ENCODE measurements around the gene PARD3B.

The PARD3B gene

GRCh38 chr2:205169464-205169863, 624.2 kb downstream of the PARD3B start:
- no peak for DNase-seq

- no peak for DNase-seq
Measured at GRCh38 chr2:205170399-205170798, 625.1 kb downstream of the PARD3B start.

- no peak for DNase-seq
Measured at GRCh38 chr2:205171261-205171940, 626.1 kb downstream of the PARD3B start.

- DNase-seq = no peak
Measured at GRCh38 chr2:205175831-205176230, 630.6 kb downstream of the PARD3B start.

- no peak for DNase-seq
Measured at GRCh38 chr2:205176546-205176945, 631.3 kb downstream of the PARD3B start.

GRCh38 chr2:205177546-205177945, 632.3 kb downstream of the PARD3B start:
- DNase-seq = no peak

GRCh38 chr2:205180730-205181129, 635.5 kb downstream of the PARD3B start:
- DNase-seq = no peak

GRCh38 chr2:205187731-205188130, 642.5 kb downstream of the PARD3B start:
- no peak for DNase-seq

- DNase-seq = no peak
Measured at GRCh38 chr2:205188239-205189138, 643.2 kb downstream of the PARD3B start.

GRCh38 chr2:205189301-205189700, 644.0 kb downstream of the PARD3B start:
- no peak for DNase-seq

GRCh38 chr2:205190528-205190927, 645.3 kb downstream of the PARD3B start:
- DNase-seq = no peak

GRCh38 chr2:205193125-205193835, 648.0 kb downstream of the PARD3B start:
- no peak for DNase-seq

- DNase-seq = no peak
Measured at GRCh38 chr2:205193836-205194228, 648.6 kb downstream of the PARD3B start.

- no peak for DNase-seq
Measured at GRCh38 chr2:205197468-205198139, 652.3 kb downstream of the PARD3B start.

GRCh38 chr2:205198140-205198525, 652.9 kb downstream of the PARD3B start:
- no peak for DNase-seq

- DNase-seq = no peak
Measured at GRCh38 chr2:205199165-205199850, 654.0 kb downstream of the PARD3B start.

- DNase-seq = no peak
Measured at GRCh38 chr2:205210494-205210893, 665.2 kb downstream of the PARD3B start.

- no peak for DNase-seq
Measured at GRCh38 chr2:205212357-205212756, 667.1 kb downstream of the PARD3B start.

- DNase-seq = no peak
Measured at GRCh38 chr2:205216092-205216491, 670.8 kb downstream of the PARD3B start.

- DNase-seq = no peak
Measured at GRCh38 chr2:205216580-205216979, 671.3 kb downstream of the PARD3B start.

GRCh38 chr2:205217004-205217403, 671.7 kb downstream of the PARD3B start:
- DNase-seq = no peak

GRCh38 chr2:205218056-205218455, 672.8 kb downstream of the PARD3B start:
- no peak for DNase-seq
